Activated CD8-positive, alpha-beta memory T cell treated with anti-CD3 and anti-CD28 coated beads for 36 hours (primary cell): Measurements from ENCODE around the gene ADAMTS17. TPM values are rescaled to one million over a fixed set of nuclear protein-coding genes. Genes with fewer than 3 reads are reported as not detected.

Experiments
- CTCF ChIA-PET: fragments of 350-600 bp; sonication (Branson Sonifier 250); formaldehyde crosslinking; loops from one replicate; lab custom pipeline; 2021; ENCODE audit warnings: antibody characterized with exemption; lab: Charles Lee
- POLR2A ChIA-PET: fragments of 350-600 bp; sonication (Branson Sonifier 250); formaldehyde crosslinking; loops from one replicate; lab custom pipeline; 2021; ENCODE audit warnings: antibody characterized with exemption; lab: Charles Lee
- total RNA-seq, 2 experiments: library from RNA; stranded (reverse); gene quantifications; one replicate each; pipeline ENCODE4 v1.2.3, GENCODE V29; 2021

ADAMTS17 gene
- total RNA-seq, 2 experiments from 2014 or later, result 1.4 to 1.6 TPM

GRCh38 chr15:100056411-100057072 is 285.2 kb downstream of the ADAMTS17 start:
- POLR2A ChIA-PET, result no interaction called here
- CTCF ChIA-PET, result interaction anchor here (0.7 kb wide), 1 partner anchor 24 kb away, joined by 3 read pairs; no protein-coding TSS in a partner anchor

- ChIA-PET POLR2A (no interaction called here), CTCF (no interaction called here)
Observed at GRCh38 chr15:100055821-100056220, 286.0 kb downstream of the ADAMTS17 start.

- CTCF ChIA-PET, result no interaction called here
- POLR2A ChIA-PET, result no interaction called here
Observed at GRCh38 chr15:100054539-100054938, 287.2 kb downstream of the ADAMTS17 start.

- ChIA-PET CTCF (no interaction called here), POLR2A (no interaction called here)
Observed at GRCh38 chr15:100053474-100054121, 288.2 kb downstream of the ADAMTS17 start.

- POLR2A ChIA-PET, result no interaction called here
- CTCF ChIA-PET, result no interaction called here
Observed at GRCh38 chr15:100052716-100053473, 288.9 kb downstream of the ADAMTS17 start.

GRCh38 chr15:100050877-100051786 is 290.6 kb downstream of the ADAMTS17 start:
- CTCF ChIA-PET, result no interaction called here
- POLR2A ChIA-PET, result no interaction called here

GRCh38 chr15:100049936-100050876 is 291.6 kb downstream of the ADAMTS17 start:
- CTCF ChIA-PET, result no interaction called here
- POLR2A ChIA-PET, result no interaction called here

GRCh38 chr15:100049483-100049882 is 292.3 kb downstream of the ADAMTS17 start:
- ChIA-PET POLR2A (no interaction called here), CTCF (no interaction called here)

GRCh38 chr15:100048736-100049135 is 293.0 kb downstream of the ADAMTS17 start:
- POLR2A ChIA-PET, result no interaction called here
- CTCF ChIA-PET, result no interaction called here

GRCh38 chr15:100043692-100044091 is 298.1 kb downstream of the ADAMTS17 start:
- POLR2A ChIA-PET, result no interaction called here
- CTCF ChIA-PET, result no interaction called here

GRCh38 chr15:100043068-100043641 is 298.6 kb downstream of the ADAMTS17 start:
- ChIA-PET CTCF (no interaction called here), POLR2A (no interaction called here)

GRCh38 chr15:100042558-100042957 is 299.2 kb downstream of the ADAMTS17 start:
- POLR2A ChIA-PET, result no interaction called here

GRCh38 chr15:100041127-100041828 is 300.5 kb downstream of the ADAMTS17 start:
- CTCF ChIA-PET, result no interaction called here
- POLR2A ChIA-PET, result no interaction called here

More at GRCh38 chr15:100042558-100042957, 299.2 kb downstream of the ADAMTS17 start:
- CTCF ChIA-PET, result interaction anchor here (0.7 kb wide), 1 partner anchor 252 kb away, joined by 3 read pairs; no protein-coding TSS in a partner anchor

GRCh38 chr15:100039994-100040393 is 301.8 kb downstream of the ADAMTS17 start:
- POLR2A ChIA-PET, result no interaction called here
- CTCF ChIA-PET, result no interaction called here

- POLR2A ChIA-PET, result no interaction called here
- CTCF ChIA-PET, result no interaction called here
Observed at GRCh38 chr15:100038736-100039135, 303.0 kb downstream of the ADAMTS17 start.

GRCh38 chr15:100037901-100038300 is 303.9 kb downstream of the ADAMTS17 start:
- POLR2A ChIA-PET, result interaction anchor here (0.7 kb wide), 1 partner anchor 409 kb away, joined by 3 read pairs; no protein-coding TSS in a partner anchor

GRCh38 chr15:100036015-100036414 is 305.8 kb downstream of the ADAMTS17 start:
- CTCF ChIA-PET, result no interaction called here

More at GRCh38 chr15:100037901-100038300, 303.9 kb downstream of the ADAMTS17 start:
- CTCF ChIA-PET, result no interaction called here

More at GRCh38 chr15:100036015-100036414, 305.8 kb downstream of the ADAMTS17 start:
- POLR2A ChIA-PET, result no interaction called here
